Stimulated activated CD8-positive, alpha-beta memory T cell treated with anti-CD3 and anti-CD28 coated beads, Interleukin-2, amount 100 ng/mL, for 48 hours (primary cell): ENCODE results near the gene DHRS3.
"Not testable (repeated sequence)": the region's sequence is repeated elsewhere in the genome, so short reads cannot be mapped to it uniquely, and the experiment has no call there.

Experiments
- DNase-seq, 2 donors: peaks; one replicate each; pipeline ENCODE4 v3.0.0-alpha.2; 2020; ENCODE audit warnings: low read depth in 2 of 2

DHRS3 gene

GRCh38 chr1:12540580-12541273 is 77.3 kb downstream of the DHRS3 start:
- DNase-seq = no peak

- DNase-seq = no peak
These were observed 78.1 kb downstream of the DHRS3 start for GRCh38 chr1:12539705-12540579.

GRCh38 chr1:12539320-12539704 is 78.7 kb downstream of the DHRS3 start:
- DNase-seq = no peak

GRCh38 chr1:12538536-12538935 is 79.5 kb downstream of the DHRS3 start:
- not testable (repeated sequence) for DNase-seq

- no peak for DNase-seq
These were observed 80.0 kb downstream of the DHRS3 start for GRCh38 chr1:12537906-12538461.

GRCh38 chr1:12537294-12537693 is 80.7 kb downstream of the DHRS3 start:
- DNase-seq = no peak

GRCh38 chr1:12536023-12536639 is 81.9 kb downstream of the DHRS3 start:
- no peak for DNase-seq

- DNase-seq = no peak
These were observed 85.3 kb downstream of the DHRS3 start for GRCh38 chr1:12532405-12533315.

- DNase-seq = no peak
These were observed 86.9 kb downstream of the DHRS3 start for GRCh38 chr1:12531179-12531499.

GRCh38 chr1:12530462-12531178 is 87.4 kb downstream of the DHRS3 start:
- no peak for DNase-seq

GRCh38 chr1:12529640-12530174 is 88.3 kb downstream of the DHRS3 start:
- DNase-seq = no peak

GRCh38 chr1:12528021-12528852 is 89.8 kb downstream of the DHRS3 start:
- DNase-seq = no peak

GRCh38 chr1:12527564-12527963 is 90.4 kb downstream of the DHRS3 start:
- DNase-seq = no peak

GRCh38 chr1:12525311-12526181 is 92.5 kb downstream of the DHRS3 start:
- no peak for DNase-seq

- no peak for DNase-seq
These were observed 93.7 kb downstream of the DHRS3 start for GRCh38 chr1:12524266-12524665.

- not testable (repeated sequence) for DNase-seq
These were observed 95.2 kb downstream of the DHRS3 start for GRCh38 chr1:12522780-12523179.

GRCh38 chr1:12521096-12521495 is 96.9 kb downstream of the DHRS3 start:
- no peak for DNase-seq

- DNase-seq = no peak
These were observed 98.2 kb downstream of the DHRS3 start for GRCh38 chr1:12519693-12520364.
